ENCODE measurements around the gene TOR1AIP1. TPM values are rescaled to one million over a fixed set of nuclear protein-coding genes. Genes with fewer than 3 reads are reported as not detected.

Gene TOR1AIP1
- total RNA-seq, 2 donors from 2014 or later = 18.1 to 26.2 TPM

- Mint-ChIP-seq H3K9me3 (peaks cover 4% of the 10 kb centered on the region), H3K4me3 (no peak overlapping the region), H3K4me1 (peaks cover 15% of the 10 kb centered on the region), H3K27me3 (ENCODE audit: insufficient read depth) (no peaks in the 10 kb centered on the region), H3K27ac (no peak overlapping the region), H3K36me3 (ENCODE audit: low read depth) (peaks cover 7% of the 10 kb centered on the region)
- Histone ChIP-seq H3K4me3 (ENCODE audit: low read length) (no peak overlapping the region), H3K27me3 (ENCODE audit: control insufficient read depth, insufficient read depth, low read length, poor library complexity, severe bottlenecking) (no peaks in the 10 kb centered on the region), H3K4me1 (ENCODE audit: control insufficient read depth, insufficient read depth, low read length) (no peaks in the 10 kb centered on the region), H3K36me3 (ENCODE audit: control insufficient read depth, insufficient read depth, low read length) (peaks cover 5% of the 10 kb centered on the region), H3K9me3 (ENCODE audit: control insufficient read depth, low read length) (peaks cover 18% of the 10 kb centered on the region), H3K27ac (ENCODE audit: low read depth, low read length) (no peak overlapping the region), H3K9ac (ENCODE audit: extremely low read depth, low read length, poor library complexity, severe bottlenecking) (no peak overlapping the region)
- DNase-seq = no peak
- no peak for TF ChIP-seq CTCF (conservative IDR thresholded peaks at IDR 0.05)
- WGBS, 2 experiments (ENCODE audit: insufficient coverage in 1 of 2, insufficient read length in 1 of 2) = 97 to 98% methylated on average over 4 to 6 of the region's 6 CpGs
Measured at GRCh38 chr1:179968284-179968993, 86.4 kb downstream of the TOR1AIP1 start.

GRCh38 chr1:179968994-179969919 lies 87.2 kb downstream of the TOR1AIP1 start:
- Histone ChIP-seq H3K4me3 (ENCODE audit: low read length) (no peak overlapping the region), H3K9ac (ENCODE audit: extremely low read depth, low read length, poor library complexity, severe bottlenecking) (no peak overlapping the region), H3K27ac (ENCODE audit: low read depth, low read length) (no peak overlapping the region), H3K4me1 (ENCODE audit: control insufficient read depth, insufficient read depth, low read length) (no peaks in the 10 kb centered on the region), H3K36me3 (ENCODE audit: control insufficient read depth, insufficient read depth, low read length) (peaks cover 5% of the 10 kb centered on the region), H3K27me3 (ENCODE audit: control insufficient read depth, insufficient read depth, low read length, poor library complexity, severe bottlenecking) (no peaks in the 10 kb centered on the region), H3K9me3 (ENCODE audit: control insufficient read depth, low read length) (peaks cover 18% of the 10 kb centered on the region)
- Mint-ChIP-seq H3K4me3 (no peak overlapping the region), H3K4me1 (peaks cover 11% of the 10 kb centered on the region), H3K27ac (peak overlapping the region; percentile 16), H3K27me3 (ENCODE audit: insufficient read depth) (no peaks in the 10 kb centered on the region), H3K36me3 (ENCODE audit: low read depth) (peaks cover 7% of the 10 kb centered on the region), H3K9me3 (peaks cover 4% of the 10 kb centered on the region)
- TF ChIP-seq CTCF (conservative IDR thresholded peaks at IDR 0.05) = no peak
- DNase-seq = no peak
- 75 to 80% methylated on average over 5 to 8 of the region's 8 CpGs for WGBS, 2 experiments (ENCODE audit: insufficient coverage in 1 of 2, insufficient read length in 1 of 2)

Other genes with a start within 250 kb of the TOR1AIP1 start
- not detected for gene FAM163A, start 139.0 kb upstream of the TOR1AIP1 start, total RNA-seq
- gene TOR1AIP2, start 4.5 kb upstream of the TOR1AIP1 start, total RNA-seq = 10 to 100 TPM; 70.9 to 78.3 TPM
- gene CEP350, start 72.5 kb downstream of the TOR1AIP1 start, total RNA-seq = 10 to 100 TPM; 32.2 to 42.2 TPM

Data from endodermal cell (in vitro differentiated cells).